ENCODE data around the gene NYAP1. TPM values are rescaled to one million over a fixed set of nuclear protein-coding genes. Genes with fewer than 3 reads are reported as not detected.
"Not testable (repeated sequence)": the region's sequence is repeated elsewhere in the genome, so short reads cannot be mapped to it uniquely, and the experiment has no call there.

NYAP1 gene
- total RNA-seq, 2 donors from 2014 or later: 1.3 TPM

DNA sequence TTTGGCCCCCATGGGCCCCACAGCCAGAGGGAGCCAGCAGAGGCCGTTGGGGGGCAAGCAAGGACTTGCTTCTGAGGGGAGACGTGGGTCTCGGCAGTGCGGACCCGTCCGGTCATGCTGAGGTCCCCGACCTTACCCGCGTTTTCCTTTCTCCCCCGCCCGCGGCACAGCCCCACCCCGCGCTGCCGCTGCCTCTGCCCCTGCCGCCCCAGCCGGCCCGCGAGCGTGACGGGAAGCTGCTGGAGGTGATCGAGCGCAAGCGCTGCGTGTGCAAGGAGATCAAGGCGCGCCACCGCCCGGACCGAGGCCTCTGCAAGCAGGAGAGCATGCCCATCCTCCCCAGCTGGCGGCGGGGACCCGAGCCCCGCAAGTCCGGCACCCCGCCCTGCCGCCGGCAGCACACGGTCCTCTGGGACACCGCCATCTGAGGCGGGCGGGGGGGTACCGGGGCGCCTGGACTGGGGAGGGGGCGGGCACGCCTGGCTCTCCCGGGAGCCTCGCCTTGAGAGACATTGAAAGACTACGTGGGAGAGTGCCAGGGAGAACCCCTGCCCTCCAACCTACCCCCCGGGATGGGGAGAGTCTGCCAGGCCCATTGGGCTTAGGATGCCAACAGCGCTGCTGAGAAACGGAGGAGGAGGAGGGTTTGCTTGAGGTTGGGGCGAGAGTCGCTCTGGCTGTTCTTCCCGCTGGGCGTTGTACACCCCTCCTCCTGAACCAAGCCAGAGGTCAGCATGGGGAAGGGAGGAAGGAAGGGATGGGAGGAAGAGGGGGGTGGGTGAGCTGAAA is 9.9 kb downstream of the NYAP1 start:
- Mint-ChIP-seq H3K4me1 (peaks cover 20% of the 10 kb centered on the region), H3K27me3 (no peaks in the 10 kb centered on the region), H3K4me3 (peak overlapping the region; percentile 87), H3K36me3 (ENCODE audit: low read depth) (no peaks in the 10 kb centered on the region), H3K27ac (peak overlapping the region; percentile 16)
- DNase-seq (peak in 2 of 3 donors; percentile 36 to 41), ATAC-seq (peak; percentile 79)
- H3K9me3 ChIP-seq (ENCODE audit: control insufficient read depth, low read length, poor library complexity, severe bottlenecking): no peaks in the 10 kb centered on the region

GRCh38 chr7:100496509-100496908 is 12.8 kb downstream of the NYAP1 start:
- H3K4me3 Mint-ChIP-seq: no peak overlapping the region
- DNase-seq: no peak
- peaks cover 12% of the 10 kb centered on the region for H3K4me1 Mint-ChIP-seq
- H3K9me3 ChIP-seq (ENCODE audit: control insufficient read depth, low read length, poor library complexity, severe bottlenecking): no peaks in the 10 kb centered on the region
- no peaks in the 10 kb centered on the region for H3K27me3 Mint-ChIP-seq
- no peaks in the 10 kb centered on the region for H3K36me3 Mint-ChIP-seq (ENCODE audit: low read depth)
- no peak for ATAC-seq
- H3K27ac Mint-ChIP-seq: no peak overlapping the region

DNA sequence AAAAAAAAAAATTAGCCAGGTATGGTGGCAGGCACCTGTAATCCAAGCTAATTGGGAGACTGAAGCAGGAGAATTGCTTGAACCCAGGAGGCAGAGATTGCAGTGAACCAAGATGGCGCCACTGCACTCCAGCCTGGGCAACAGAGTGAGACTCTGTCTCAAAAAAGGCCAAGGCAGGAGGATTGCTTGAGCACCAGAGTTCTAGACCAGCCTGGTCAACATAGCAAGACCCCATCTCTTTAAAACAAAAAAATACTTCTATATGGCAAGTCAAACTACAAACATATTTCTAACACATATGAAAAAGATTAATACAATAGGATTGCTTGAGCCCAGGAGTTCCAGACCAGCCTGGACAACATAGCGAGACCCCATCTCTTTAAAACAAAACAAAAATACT is 17.0 kb downstream of the NYAP1 start:
- not testable (repeated sequence) for H3K4me3 Mint-ChIP-seq; DNase-seq; H3K9me3 ChIP-seq (ENCODE audit: control insufficient read depth, low read length, poor library complexity, severe bottlenecking); ATAC-seq; H3K4me1 Mint-ChIP-seq; H3K36me3 Mint-ChIP-seq (ENCODE audit: low read depth); H3K27me3 Mint-ChIP-seq; H3K27ac Mint-ChIP-seq

GRCh38 chr7:100504031-100504430 is 20.3 kb downstream of the NYAP1 start:
- H3K4me1 Mint-ChIP-seq; H3K36me3 Mint-ChIP-seq (ENCODE audit: low read depth); H3K4me3 Mint-ChIP-seq; H3K27ac Mint-ChIP-seq; DNase-seq; ATAC-seq; H3K9me3 ChIP-seq (ENCODE audit: control insufficient read depth, low read length, poor library complexity, severe bottlenecking); H3K27me3 Mint-ChIP-seq: not testable (repeated sequence)

GRCh38 chr7:100504887-100505611 is 21.3 kb downstream of the NYAP1 start:
- DNase-seq (no peak), ATAC-seq (no peak)
- Mint-ChIP-seq H3K4me3 (no peak overlapping the region), H3K4me1 (no peaks in the 10 kb centered on the region), H3K27me3 (no peaks in the 10 kb centered on the region), H3K36me3 (ENCODE audit: low read depth) (peaks cover 2% of the 10 kb centered on the region), H3K27ac (no peak overlapping the region)
- H3K9me3 ChIP-seq (ENCODE audit: control insufficient read depth, low read length, poor library complexity, severe bottlenecking): no peaks in the 10 kb centered on the region

GRCh38 chr7:100506356-100506923 is 22.7 kb downstream of the NYAP1 start:
- no peak overlapping the region for H3K27ac Mint-ChIP-seq
- no peaks in the 10 kb centered on the region for H3K9me3 ChIP-seq (ENCODE audit: control insufficient read depth, low read length, poor library complexity, severe bottlenecking)
- no peak overlapping the region for H3K4me3 Mint-ChIP-seq
- no peaks in the 10 kb centered on the region for H3K27me3 Mint-ChIP-seq
- peaks cover 2% of the 10 kb centered on the region for H3K36me3 Mint-ChIP-seq (ENCODE audit: low read depth)
- no peak for ATAC-seq
- DNase-seq: no peak
- H3K4me1 Mint-ChIP-seq: no peaks in the 10 kb centered on the region

DNA sequence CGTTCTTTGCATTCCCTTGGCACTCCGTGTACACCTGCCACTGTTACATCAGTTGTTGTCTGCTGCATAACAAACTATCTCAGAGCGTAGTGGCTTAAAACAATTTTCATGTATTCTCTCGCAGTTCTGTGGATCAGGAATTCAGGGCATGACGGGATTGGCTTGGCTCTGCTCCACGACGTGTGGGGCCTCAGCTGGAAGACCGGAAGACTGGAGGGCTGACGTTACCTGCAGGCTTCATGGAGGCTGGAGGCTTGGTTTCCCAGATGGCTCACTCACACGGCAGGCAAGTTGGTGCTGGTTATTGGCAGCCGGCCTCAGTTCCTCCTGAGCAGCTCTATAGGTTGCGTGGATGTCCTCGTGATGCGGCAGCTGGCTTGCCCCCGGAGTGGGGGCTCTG is 25.5 kb downstream of the NYAP1 start:
- Mint-ChIP-seq H3K4me3 (no peak overlapping the region), H3K27ac (no peak overlapping the region)
- no peaks in the 10 kb centered on the region for H3K9me3 ChIP-seq (ENCODE audit: control insufficient read depth, low read length, poor library complexity, severe bottlenecking)

GRCh38 chr7:100510437-100511239 is 26.9 kb downstream of the NYAP1 start:
- DNase-seq (no peak), ATAC-seq (no peak)
- H3K27ac Mint-ChIP-seq: no peak overlapping the region
- H3K36me3 Mint-ChIP-seq (ENCODE audit: low read depth): peaks cover 2% of the 10 kb centered on the region
- no peaks in the 10 kb centered on the region for H3K9me3 ChIP-seq (ENCODE audit: control insufficient read depth, low read length, poor library complexity, severe bottlenecking)
- peaks cover 13% of the 10 kb centered on the region for H3K4me1 Mint-ChIP-seq
- H3K4me3 Mint-ChIP-seq: no peak overlapping the region
- H3K27me3 Mint-ChIP-seq: no peaks in the 10 kb centered on the region

More for the DNA sequence above, 25.5 kb downstream of the NYAP1 start:
- Mint-ChIP-seq H3K36me3 (ENCODE audit: low read depth) (peaks cover 2% of the 10 kb centered on the region), H3K27me3 (no peaks in the 10 kb centered on the region), H3K4me1 (peaks cover 7% of the 10 kb centered on the region)
- ATAC-seq (no peak), DNase-seq (no peak)

GRCh38 chr7:100513212-100513810 is 29.6 kb downstream of the NYAP1 start:
- no peaks in the 10 kb centered on the region for H3K36me3 Mint-ChIP-seq (ENCODE audit: low read depth)
- DNase-seq (no peak), ATAC-seq (no peak)
- H3K4me1 Mint-ChIP-seq: peaks cover 19% of the 10 kb centered on the region
- H3K4me3 Mint-ChIP-seq: peak overlapping the region; percentile 41
- no peaks in the 10 kb centered on the region for H3K9me3 ChIP-seq (ENCODE audit: control insufficient read depth, low read length, poor library complexity, severe bottlenecking)
- H3K27ac Mint-ChIP-seq: no peak overlapping the region
- H3K27me3 Mint-ChIP-seq: no peaks in the 10 kb centered on the region

GRCh38 chr7:100515072-100515532 is 31.4 kb downstream of the NYAP1 start:
- H3K4me1 Mint-ChIP-seq: peaks cover 19% of the 10 kb centered on the region
- H3K4me3 Mint-ChIP-seq: peak overlapping the region; percentile 28
- no peak for ATAC-seq
- no peaks in the 10 kb centered on the region for H3K36me3 Mint-ChIP-seq (ENCODE audit: low read depth)
- no peaks in the 10 kb centered on the region for H3K27me3 Mint-ChIP-seq
- H3K27ac Mint-ChIP-seq: peak overlapping the region; percentile 87
- DNase-seq: no peak
- H3K9me3 ChIP-seq (ENCODE audit: control insufficient read depth, low read length, poor library complexity, severe bottlenecking): no peaks in the 10 kb centered on the region

- Mint-ChIP-seq H3K36me3 (ENCODE audit: low read depth) (no peaks in the 10 kb centered on the region), H3K27me3 (no peaks in the 10 kb centered on the region), H3K27ac (peak overlapping the region; percentile 87), H3K4me3 (peak overlapping the region; percentile 72), H3K4me1 (peaks cover 19% of the 10 kb centered on the region)
- peak; percentile 95 for ATAC-seq
- H3K9me3 ChIP-seq (ENCODE audit: control insufficient read depth, low read length, poor library complexity, severe bottlenecking): no peaks in the 10 kb centered on the region
- DNase-seq: peak in 2 of 3 donors; percentile 24 to 26
These were observed 32.5 kb downstream of the NYAP1 start for GRCh38 chr7:100516135-100516812.

DNA sequence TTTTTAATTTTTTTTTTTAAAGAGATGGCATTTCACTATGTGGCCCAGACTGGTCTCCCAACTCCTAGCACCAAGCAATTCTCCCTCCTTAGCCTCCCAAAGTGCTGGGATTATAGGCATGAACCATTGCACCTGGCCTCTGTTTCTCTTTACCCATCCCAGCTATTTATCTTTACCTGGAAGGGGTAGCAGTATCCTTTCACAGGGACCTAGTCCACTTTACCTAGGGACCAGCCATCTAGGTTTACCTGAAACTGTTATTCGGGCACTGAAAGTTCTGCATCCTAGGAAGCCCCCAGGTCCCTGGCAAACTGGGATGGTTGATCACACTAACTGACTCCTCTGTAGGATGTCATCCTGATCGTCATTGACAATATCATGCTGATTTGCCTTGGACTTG is 33.6 kb downstream of the NYAP1 start:
- no peak for ATAC-seq
- H3K9me3 ChIP-seq (ENCODE audit: control insufficient read depth, low read length, poor library complexity, severe bottlenecking): no peaks in the 10 kb centered on the region
- Mint-ChIP-seq H3K27ac (no peak overlapping the region), H3K36me3 (ENCODE audit: low read depth) (no peaks in the 10 kb centered on the region), H3K4me1 (peaks cover 20% of the 10 kb centered on the region), H3K4me3 (no peak overlapping the region), H3K27me3 (no peaks in the 10 kb centered on the region)
- no peak for DNase-seq
